Spleen (tissue), 7 donors: ENCODE results near the gene RYR1.

Experiments
- CTCF ChIP-seq, 11 experiments: fragments of 200-600 bp in 7 of 11; fragments of 450-650 bp in 4 of 11; sonication (generic) in 4 of 11; IDR thresholded peaks in 8 of 11; conservative IDR thresholded peaks in 3 of 11; 1 replicate in 7 of 11; 2 replicates in 4 of 11; pipeline versions ENCODE4 v1.4.0 to v1.8.0; 2016 to 2021; ENCODE audit warnings: antibody characterized with exemption in 11 of 11, inconsistent platforms in 4 of 11, mild to moderate bottlenecking in 1 of 11
- POLR2AphosphoS5 ChIP-seq, 3 donors: sonication (generic); formaldehyde crosslinking; IDR thresholded peaks; one replicate each; pipeline ENCODE4 v1.5.1; 2017; ENCODE audit warnings: antibody characterized with exemption in 3 of 3
- donor health status: DM: no; HTN: no; CAD: no; lungs with moderate emphysema.
- donor health status: DM: no; HTN: no; CAD: no.
- donor health status: DM: no; HTN: no; CAD: no.

GRCh38 chr19:38470788-38471480, 37.4 kb downstream of the RYR1 start:
- TF ChIP-seq CTCF (IDR thresholded peaks at IDR 0.05 in 8 of 11, conservative IDR thresholded peaks at IDR 0.05 in 3 of 11), result no peak
- TF ChIP-seq POLR2AphosphoS5 (IDR thresholded peaks at IDR 0.05), result no peak
